ENCODE results near the gene EXOC1.
"Not testable (repeated sequence)": the region's sequence is repeated elsewhere in the genome, so short reads cannot be mapped to it uniquely, and the experiment has no call there.

The EXOC1 gene, protein sequence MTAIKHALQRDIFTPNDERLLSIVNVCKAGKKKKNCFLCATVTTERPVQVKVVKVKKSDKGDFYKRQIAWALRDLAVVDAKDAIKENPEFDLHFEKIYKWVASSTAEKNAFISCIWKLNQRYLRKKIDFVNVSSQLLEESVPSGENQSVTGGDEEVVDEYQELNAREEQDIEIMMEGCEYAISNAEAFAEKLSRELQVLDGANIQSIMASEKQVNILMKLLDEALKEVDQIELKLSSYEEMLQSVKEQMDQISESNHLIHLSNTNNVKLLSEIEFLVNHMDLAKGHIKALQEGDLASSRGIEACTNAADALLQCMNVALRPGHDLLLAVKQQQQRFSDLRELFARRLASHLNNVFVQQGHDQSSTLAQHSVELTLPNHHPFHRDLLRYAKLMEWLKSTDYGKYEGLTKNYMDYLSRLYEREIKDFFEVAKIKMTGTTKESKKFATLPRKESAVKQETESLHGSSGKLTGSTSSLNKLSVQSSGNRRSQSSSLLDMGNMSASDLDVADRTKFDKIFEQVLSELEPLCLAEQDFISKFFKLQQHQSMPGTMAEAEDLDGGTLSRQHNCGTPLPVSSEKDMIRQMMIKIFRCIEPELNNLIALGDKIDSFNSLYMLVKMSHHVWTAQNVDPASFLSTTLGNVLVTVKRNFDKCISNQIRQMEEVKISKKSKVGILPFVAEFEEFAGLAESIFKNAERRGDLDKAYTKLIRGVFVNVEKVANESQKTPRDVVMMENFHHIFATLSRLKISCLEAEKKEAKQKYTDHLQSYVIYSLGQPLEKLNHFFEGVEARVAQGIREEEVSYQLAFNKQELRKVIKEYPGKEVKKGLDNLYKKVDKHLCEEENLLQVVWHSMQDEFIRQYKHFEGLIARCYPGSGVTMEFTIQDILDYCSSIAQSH

DNA sequence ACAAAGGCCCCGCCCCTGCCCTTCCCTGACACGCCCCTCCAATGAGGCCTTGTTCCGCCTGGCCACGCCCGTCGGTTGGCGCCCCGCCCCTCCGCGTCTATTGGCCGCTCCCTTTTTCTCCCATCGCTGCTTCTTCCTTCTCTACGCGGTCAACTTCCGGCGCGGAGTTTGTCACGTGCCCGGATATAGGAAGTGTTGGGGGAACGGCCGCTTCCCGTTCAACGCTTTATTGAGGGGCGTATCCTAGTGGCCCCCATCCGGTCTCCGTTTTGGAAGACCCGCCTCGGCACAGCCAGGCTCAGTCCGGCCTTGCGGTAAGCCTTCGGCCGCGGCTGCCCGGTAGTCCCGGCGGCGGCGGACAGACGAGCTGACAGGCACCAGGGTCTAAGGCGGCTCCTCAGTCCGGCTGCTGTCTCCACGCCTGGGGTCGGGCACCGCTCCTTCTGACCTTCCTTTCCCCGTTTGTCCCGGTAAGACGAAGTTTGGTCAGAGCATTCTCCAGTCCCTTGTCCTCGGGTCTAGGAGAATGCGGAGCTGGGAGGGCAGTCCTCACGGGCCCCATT is at the start of gene EXOC1:
EXOC1 (plus strand) TSS at position 165 of the 563 bp plus-strand sequence. CDS start 4,676 bp downstream, outside the sequence.
- peak; percentile 98 for DNase-seq

DNA sequence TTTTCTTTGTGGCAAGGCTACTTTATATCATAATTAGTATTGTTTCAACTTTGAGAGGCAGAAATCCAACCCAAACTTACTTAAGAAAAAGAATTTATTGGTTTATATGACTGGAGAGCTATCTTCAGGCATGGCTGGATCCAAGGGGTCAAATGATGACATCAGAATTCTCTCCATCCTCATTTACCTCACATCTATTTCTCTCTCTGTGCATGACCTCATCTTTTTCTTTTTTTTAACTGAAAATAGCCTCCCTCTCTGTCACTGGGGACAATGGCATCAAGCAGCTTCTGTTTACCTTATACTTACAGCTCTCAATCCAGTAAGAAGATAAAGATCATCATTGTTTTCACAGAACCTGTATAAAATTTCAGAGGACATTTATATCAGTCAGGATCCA is 45.9 kb upstream of the EXOC1 start:
- no peak for DNase-seq

DNA sequence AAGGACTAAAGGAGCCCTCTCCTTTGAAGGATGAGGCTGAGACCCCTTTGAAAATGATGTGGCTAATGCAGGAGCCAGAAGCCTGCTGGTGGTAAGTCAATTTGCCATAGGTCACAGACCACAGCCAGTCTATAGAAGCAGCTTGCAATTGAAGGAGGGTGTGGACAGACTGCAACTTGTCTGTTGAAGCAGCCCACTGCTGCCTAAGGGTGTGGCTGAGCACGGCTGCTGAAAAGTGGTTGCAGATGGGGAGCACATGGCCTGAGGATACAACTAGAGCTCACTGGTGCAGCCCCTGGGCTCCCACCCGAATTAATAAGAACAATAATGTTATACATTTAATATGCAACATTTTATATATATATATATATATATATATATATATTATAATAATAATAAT is 45.3 kb upstream of the EXOC1 start:
- DNase-seq, result no peak

DNA sequence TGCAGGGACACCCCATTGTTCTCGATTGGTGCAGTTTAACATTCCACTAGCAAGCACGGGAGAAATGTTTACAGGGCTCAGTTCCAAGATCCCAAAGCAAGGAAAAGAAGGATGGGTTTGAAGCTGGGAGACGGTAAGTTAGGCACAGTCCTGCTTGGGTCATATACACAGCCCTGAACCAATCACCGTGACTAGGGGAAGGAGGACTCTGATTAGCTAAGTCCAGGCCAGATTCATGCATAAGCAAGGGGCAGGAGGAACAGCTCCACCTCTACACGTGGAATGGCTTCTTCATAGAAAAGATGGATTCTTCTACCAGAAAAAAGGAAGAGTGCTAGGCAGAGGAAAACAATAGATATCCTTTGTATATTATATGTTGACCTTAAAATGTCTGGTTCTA is 44.8 kb upstream of the EXOC1 start:
- no peak for DNase-seq

DNA sequence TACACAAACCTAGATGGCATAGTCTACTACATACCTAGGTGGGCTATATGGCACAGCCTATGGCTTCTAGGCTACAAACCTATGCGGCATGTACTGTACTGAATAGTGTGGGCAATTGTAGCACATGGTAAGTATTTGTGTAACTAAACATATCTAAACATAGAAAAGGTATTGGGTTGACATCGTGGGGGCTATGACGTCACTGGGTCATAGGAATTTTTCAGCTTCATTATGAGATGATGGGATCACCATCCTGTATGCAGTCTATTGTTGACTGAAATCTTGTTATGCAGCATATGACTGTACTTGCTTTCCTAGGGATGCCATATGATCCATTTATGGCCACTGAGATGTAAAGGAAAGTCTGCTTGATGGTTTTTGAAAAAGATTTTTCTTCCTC is 35.8 kb upstream of the EXOC1 start:
- no peak for DNase-seq

DNA sequence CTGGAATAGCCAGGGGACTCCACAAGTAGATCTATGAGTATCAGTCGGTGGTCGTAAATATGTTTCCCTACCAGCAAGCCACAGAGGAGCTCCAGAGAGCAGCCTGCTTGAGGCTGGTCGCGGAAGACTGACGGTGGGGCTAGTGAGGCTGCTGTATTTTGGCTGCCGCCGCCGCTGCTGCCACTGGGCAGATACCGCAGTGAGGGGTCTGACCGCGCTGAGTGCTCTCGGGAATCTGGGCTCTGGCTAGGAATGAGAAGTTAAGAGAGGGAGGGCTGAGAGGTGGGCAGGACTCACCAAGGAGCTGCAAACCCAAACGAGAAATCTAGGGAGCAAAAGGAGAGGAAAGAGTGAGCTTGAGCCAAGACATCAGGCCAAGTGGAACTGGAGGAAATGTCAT is 33.8 kb upstream of the EXOC1 start, which contains the start of gene EXOC1L:
EXOC1L (plus strand) TSS at position 157 of the 400 bp plus-strand sequence; CDS start at position 394, 237 bp downstream.
- no peak for DNase-seq

DNA sequence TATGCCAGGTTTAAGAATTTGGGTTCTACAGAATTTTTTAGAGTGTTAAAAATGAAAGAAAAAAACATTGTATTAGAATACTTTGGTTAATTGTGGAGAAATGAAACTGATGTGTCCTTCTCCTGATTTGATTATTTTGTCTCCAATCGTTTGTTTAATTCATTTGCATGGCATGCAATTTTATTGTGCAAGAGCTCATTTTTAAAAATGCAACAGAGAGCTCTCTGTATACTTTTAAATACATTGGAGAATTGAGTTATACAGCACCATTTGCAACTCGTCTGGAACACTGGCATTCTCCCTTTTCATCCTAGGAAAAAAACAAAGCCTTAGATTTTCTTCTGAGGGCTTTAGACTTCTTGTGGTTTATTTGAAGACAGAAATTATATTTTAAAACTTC is 33.2 kb upstream of the EXOC1 start:
- no peak for DNase-seq

DNA sequence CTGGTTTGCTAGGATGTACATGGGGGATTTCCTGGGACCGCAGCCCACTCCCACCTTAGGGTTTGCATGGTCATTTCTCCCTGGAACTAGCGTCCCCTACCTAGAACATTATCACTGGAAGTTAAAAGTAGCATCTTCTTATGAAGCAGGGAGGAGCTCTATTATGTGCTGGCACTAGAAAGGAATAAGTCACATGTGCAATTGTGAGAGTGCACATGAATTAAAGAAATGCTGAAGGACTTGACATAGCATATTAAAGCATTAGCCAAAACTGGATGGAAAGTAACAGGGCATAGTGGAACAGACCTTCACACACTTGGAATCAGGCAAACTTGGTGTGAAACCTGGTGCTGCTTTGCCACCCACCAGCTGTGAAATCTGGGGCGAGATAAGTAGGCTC is 31.1 kb upstream of the EXOC1 start:
- no peak for DNase-seq

DNA sequence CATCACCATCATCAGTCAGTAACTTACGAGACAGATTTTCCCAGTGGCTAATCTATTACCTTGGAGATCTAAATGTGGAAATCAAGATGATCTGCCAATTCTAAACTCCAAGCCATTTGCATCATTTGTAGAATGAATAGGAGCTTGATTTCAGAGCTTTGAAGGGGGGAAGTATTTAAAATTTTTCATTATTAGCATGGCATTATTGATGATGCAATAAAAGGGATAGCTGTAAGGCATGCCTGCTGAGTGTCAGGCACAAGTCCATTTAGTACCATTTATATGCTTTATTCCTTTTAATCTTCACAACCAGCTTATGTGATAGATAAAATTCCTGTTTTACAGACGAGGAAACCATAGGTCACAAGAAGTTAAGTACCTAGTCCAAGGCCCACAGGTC is 28.6 kb upstream of the EXOC1 start:
- no peak for DNase-seq

DNA sequence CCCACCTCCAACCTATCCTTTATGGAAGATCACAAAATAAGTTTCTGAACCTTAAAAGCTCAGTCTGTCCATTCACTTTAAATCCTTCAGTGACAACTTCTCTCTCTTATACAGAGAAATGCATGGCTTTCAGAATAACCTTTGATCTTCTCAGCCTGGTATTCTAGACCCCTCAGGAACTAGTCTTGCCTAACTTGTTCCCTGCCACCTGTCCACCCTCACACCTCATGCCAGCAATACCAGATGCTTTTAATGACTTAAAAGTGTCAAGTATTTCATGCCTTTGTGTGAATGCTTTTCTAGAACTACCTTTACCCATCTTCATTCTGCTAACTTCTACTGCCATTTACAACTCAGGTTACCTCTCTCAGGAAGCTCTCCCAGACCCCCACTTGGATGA is 26.5 kb upstream of the EXOC1 start:
- no peak for DNase-seq

DNA sequence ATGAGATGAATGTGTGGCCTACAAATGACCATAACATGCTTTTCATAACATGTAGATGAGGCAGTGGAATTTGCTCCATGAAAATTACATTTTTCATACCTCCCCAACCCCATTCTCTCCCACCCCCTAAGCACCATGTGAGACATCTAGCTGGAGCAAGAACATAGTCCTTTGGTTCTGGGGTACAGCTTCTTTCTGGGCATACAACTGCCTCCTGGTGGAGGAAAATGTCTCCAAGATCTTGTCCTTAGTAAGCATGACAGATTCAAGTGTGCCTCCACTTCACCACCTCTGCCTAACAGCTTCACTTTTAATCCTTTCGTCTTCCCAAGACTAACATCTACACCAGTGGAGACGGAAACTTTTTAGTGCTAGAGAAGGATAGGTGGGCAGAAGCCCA is 25.9 kb upstream of the EXOC1 start:
- no peak for DNase-seq

DNA sequence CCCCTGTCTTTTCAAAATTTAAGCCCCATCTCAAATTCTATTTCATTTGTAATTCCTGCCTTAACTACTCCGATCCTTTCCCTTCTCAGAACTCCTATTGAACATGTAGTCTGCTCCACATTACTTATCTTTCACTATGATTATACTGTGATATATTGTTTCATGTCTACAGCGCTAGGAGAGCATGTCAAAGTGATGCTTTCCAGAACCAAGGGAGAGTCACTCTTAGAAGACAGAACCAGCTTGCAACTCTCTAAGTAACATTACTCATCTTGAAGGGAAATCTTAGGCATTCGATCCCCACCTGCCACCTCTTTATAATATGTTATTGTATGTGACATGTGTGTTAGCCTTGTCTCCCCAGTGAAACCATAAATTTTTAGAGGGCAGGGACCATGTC is 23.4 kb upstream of the EXOC1 start:
- no peak for DNase-seq

DNA sequence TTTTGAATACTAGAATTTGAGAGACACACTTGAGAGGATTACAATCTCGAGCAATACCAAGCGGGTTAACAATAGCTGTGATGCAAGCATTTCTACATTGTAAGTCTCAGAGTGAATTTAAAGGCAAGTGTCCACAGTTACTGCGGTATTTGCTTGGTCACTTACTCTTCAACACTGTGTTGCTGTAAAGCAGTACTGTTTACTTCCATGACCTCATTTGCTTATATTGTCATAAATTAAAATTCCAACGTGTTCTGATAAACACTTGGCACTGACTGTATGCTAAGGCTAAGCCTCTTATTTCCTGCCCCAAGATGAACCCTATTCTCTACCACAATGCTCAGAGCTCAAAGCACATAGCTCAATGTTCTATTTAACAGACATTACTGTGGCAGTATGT is 22.7 kb upstream of the EXOC1 start:
- no peak for DNase-seq

DNA sequence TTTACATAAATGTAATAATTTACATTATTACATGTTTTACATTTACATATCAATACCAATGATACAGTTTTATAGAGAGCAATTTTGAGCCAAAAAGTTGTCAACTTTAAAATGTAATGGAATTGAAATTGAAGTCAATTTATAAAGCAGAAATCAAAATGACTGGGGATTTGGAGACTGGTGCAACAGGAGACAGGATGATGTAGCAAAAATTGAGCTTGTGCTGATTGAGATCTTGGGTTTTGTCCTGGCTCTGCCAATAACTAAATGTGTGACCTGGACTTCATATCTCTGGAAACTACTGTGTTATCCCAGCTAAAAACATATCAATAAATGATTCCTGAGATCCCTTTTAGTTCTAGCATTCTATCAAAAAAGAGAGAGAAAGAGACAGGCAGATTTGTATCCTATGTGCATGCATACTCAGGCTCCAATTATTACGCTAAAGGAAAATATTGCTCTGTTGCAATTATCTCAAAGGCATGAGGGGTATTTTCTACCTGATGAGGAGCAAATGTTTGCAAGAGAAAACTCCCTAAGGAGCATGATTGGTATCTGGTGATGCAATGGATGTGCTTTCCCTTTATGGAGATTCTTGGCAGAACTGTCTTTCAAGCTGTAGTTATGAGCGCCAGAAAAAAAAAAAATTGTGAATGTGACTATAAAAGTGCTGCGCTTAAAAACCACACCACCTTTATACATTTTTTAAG is 19.2 kb upstream of the EXOC1 start:
- DNase-seq, result no peak

DNA sequence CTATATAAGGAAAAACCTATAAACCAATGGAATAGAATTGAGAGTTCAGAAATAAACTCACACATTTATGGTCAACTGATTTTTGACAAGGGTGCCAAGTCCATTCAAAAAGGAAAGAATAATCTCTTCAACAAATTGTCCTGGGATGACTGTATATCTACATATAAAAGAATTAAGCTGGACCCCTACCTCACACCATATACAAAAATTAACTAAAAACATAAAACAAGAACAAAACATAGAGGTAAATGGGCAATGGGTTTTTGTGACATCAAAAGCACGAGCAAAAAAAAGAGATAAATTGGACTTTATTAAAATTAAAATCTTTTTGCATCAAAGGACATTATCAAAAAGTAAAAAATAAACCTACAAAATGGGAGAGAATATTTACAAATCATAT is 15.5 kb upstream of the EXOC1 start:
- no peak for DNase-seq

DNA sequence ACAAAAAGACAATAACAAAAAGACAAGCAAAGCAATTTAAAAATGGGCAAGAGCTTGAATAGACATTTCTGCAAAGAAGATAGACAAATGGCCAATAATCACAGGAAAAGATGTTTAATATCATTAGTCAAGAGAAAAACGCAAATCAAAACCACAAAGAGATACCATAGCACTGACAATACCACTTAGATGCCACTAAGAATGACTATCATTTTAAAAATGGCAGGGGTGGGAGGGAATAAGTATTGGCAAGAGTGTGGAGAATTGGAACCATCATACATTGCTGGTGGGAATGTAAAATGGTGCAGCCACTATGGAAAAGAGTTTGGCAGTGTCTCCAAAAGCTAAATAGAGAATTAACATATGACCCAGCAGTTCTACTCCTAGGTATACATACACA is 15.1 kb upstream of the EXOC1 start:
- no peak for DNase-seq

DNA sequence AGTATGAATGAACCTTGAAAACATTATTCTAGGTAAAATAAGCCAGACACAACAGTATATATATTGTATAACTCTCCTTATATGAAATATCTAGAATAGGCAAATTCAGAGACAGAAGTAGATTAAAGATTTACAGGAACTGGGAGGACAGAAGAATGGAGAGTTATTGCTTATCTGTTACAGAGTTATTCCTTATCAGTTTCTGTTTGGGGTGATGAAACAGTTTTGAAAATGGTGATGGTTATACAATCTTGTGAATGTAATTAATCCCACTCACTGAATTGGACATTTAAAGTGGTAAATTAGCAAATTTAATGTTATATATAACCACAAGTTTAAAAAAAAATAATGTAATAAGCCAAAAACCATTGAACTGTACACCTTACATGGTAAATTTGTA is 14.5 kb upstream of the EXOC1 start:
- DNase-seq, result no peak

DNA sequence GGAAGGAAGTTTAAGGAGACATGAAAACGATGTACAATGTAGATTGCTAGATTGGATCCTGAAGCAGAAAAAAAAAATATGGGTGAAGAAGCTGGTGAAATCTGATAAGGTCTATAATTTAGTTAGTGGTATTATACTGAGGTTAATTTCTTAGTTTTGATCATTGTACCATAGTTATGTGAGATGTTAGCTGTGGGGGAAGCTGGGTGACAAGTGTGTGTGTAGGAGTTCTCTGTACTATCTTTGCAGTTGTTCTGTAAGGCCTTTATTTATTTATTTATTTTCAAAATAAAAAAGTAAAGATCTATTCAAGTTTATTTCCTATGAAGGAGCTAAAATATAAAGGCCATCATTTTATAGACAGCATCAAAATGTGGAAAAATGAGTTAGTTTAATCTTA is 12.5 kb upstream of the EXOC1 start:
- no peak for DNase-seq

DNA sequence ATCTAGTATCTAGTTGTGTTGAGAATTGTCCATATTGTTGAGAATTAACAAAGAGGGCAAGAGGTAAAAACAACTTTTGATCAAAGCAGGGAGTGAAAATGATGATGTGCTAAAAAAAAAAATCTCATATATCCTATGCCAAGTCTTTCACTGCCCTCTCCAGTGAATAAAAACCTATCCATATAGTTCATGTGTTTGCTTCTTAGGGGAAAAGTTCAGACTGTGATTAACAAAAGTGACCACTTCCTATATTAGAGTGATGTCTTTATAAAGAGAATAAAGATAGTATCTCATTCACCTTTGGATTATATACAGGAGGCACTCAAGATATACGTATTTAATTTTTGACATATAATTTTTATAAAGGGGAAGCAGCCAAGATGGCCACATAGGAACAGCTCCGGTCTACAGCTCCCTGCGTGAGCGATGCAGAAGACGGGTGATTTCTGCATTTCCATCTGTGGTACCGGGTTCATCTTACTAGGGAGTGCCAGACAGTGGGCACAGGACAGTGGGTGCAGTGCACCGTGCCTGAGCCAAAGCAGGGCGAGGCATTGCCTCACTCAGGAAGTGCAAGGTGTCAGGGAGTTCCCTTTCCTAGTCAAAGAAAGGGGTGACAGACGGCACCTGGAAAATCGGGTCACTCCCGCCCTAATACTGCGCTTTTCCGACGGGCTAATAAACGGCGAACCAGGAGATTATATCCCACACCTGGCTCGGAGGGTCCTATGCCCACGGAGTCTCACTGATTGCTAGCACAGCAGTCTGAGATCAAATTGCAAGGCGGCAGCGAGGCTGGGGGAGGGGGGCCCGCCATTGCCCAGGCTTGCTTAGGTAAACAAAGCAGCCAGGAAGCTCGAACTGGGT is 11.8 kb upstream of the EXOC1 start:
- DNase-seq, result not testable (repeated sequence)

DNA sequence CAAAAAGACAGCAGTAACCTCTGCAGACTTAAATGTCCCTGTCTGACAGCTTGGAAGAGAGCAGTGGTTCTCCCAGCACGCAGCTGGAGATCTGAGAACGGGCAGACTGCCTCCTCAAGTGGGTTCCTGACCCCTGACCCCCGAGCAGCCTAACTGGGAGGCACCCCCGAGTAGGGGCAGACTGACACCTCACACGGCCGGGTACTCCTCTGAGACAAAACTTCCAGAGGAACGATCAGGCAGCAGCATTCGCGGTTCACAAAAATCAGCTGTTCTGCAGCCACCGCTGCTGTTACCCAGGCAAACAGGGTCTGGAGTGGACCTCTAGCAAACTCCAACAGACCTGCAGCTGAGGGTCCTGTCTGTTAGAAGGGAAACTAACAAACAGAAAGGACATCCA is 11.1 kb upstream of the EXOC1 start:
- DNase-seq, result not testable (repeated sequence)

DNA sequence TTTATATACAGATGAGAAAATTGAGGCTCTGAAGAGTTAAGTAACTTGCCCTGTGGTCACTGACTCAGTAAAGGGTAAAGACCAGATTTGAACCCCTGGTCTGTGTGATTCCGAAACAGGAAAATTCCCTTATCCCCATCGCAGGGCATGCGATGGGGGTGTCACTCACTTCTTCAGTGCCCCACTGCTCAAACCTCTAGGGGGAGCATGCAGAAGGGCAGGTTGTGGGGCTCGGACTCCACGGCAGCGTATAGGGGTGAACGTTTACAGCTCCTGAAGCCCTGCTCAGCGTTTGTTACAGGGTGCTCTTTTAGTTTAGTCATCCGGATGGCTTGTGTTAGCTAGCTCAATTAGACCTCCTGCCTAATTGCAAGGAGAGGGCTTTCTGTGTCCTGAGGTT is 3.7 kb upstream of the EXOC1 start:
- no peak for DNase-seq

DNA sequence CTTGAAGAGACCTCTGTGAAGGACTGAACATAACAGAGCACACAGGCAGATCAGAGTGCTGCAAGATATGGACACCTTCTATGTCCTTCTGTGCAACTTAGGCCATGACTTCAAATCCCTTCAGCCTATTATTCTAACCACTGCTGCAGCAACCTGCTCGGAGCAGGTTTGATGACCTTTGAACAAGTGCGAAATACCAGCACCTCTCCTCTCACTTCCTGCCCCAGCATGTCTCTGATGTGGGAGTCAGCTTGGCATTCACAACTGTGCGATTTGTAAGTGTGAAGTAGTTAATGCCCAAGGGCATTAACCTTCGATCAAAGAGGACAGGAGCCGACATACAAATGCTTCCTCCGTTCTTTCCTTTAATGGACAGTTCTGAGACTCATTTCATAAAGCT is 1.6 kb upstream of the EXOC1 start:
- DNase-seq, result no peak

All from activated CD8-positive, alpha-beta memory T cell treated with anti-CD3 and anti-CD28 coated beads, Interleukin-2, amount 50 U/mL, for 48 hours (primary cell).